PFSK-1 (cell line): ENCODE measurements around the gene PRKN.

Source experiments
- POLR2AphosphoS5 ChIP-seq: IDR thresholded peaks from 2 replicates; pipeline ENCODE4 v1.6.1; 2012; ENCODE audit warnings: low read depth, mild to moderate bottlenecking, control low read depth, low read length, moderate library complexity
- TAF1 ChIP-seq: IDR thresholded peaks from 2 replicates; pipeline ENCODE4 v1.6.1; 2012; ENCODE audit warnings: low read length, control low read depth, borderline replicate concordance; ENCODE audit not compliant: insufficient read depth
- TF ChIP-seq, protein P1 (sequence below), 2 experiments: IDR thresholded peaks; 2 replicates each; pipeline versions ENCODE4 v1.6.1 to v1.8.0; 2011 to 2012; ENCODE audit warnings: low read depth in 2 of 2, low read length in 2 of 2, control low read depth in 1 of 2, inconsistent platforms in 1 of 2, mild to moderate bottlenecking in 1 of 2, moderate library complexity in 1 of 2; ENCODE audit not compliant: insufficient read depth in 1 of 2

DNA sequence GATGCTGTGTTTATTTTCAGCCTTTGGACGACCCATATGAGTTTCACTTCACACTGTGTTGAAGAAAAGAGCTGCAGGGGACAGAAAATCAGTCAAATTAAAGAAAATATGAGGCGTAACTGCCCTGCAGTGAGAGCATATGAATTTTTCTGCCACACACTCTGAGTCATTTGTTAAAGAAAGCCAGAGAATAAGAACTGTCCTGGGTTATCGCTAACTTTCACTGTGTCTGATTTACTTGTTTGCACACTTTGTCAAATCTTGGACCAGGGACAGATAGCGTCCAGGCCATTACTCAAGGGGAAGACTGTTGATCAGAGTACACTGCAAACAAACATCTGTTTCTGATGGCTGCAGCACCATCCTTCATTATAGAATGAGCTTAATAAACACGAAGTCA is 1326.9 kb downstream of the PRKN start:
- TF ChIP-seq POLR2AphosphoS5 (no peak), TAF1 (no peak)
- TF ChIP-seq, protein P1, sequence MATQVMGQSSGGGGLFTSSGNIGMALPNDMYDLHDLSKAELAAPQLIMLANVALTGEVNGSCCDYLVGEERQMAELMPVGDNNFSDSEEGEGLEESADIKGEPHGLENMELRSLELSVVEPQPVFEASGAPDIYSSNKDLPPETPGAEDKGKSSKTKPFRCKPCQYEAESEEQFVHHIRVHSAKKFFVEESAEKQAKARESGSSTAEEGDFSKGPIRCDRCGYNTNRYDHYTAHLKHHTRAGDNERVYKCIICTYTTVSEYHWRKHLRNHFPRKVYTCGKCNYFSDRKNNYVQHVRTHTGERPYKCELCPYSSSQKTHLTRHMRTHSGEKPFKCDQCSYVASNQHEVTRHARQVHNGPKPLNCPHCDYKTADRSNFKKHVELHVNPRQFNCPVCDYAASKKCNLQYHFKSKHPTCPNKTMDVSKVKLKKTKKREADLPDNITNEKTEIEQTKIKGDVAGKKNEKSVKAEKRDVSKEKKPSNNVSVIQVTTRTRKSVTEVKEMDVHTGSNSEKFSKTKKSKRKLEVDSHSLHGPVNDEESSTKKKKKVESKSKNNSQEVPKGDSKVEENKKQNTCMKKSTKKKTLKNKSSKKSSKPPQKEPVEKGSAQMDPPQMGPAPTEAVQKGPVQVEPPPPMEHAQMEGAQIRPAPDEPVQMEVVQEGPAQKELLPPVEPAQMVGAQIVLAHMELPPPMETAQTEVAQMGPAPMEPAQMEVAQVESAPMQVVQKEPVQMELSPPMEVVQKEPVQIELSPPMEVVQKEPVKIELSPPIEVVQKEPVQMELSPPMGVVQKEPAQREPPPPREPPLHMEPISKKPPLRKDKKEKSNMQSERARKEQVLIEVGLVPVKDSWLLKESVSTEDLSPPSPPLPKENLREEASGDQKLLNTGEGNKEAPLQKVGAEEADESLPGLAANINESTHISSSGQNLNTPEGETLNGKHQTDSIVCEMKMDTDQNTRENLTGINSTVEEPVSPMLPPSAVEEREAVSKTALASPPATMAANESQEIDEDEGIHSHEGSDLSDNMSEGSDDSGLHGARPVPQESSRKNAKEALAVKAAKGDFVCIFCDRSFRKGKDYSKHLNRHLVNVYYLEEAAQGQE (IDR thresholded peaks at IDR 0.05; ENCODE audit: insufficient read depth in 1 of 2, low read depth in 2 of 2, low read length in 2 of 2), result no peak
